ENCODE data around the gene CFAP70. TPM values are rescaled to one million over a fixed set of nuclear protein-coding genes. Genes with fewer than 3 reads are reported as not detected.

The CFAP70 gene
- total RNA-seq, 1 experiment from 2014 or later = 0.24 TPM

- no peaks in the 10 kb centered on the region for H3K9me3 Mint-ChIP-seq
- Histone ChIP-seq H3K14ac (ENCODE audit: insufficient read depth, low read length) (no peak overlapping the region), H3K4ac (ENCODE audit: low read depth, low read length) (no peak overlapping the region), H2AFZ (ENCODE audit: low read length) (no peak overlapping the region), H3K9ac (ENCODE audit: extremely low read depth, insufficient read length, low read length) (no peak overlapping the region), H2BK15ac (ENCODE audit: low read depth, low read length) (no peak overlapping the region), H3K23ac (ENCODE audit: insufficient read length, low read depth, low read length) (no peak overlapping the region), H2BK120ac (ENCODE audit: low read depth, low read length, poor library complexity, severe bottlenecking) (no peak overlapping the region), H3K23me2 (ENCODE audit: insufficient read length, low read depth, low read length, poor library complexity, severe bottlenecking) (no peaks in the 10 kb centered on the region), H4K5ac (ENCODE audit: insufficient read length, low read depth, low read length) (no peak overlapping the region), H3K27me3 (ENCODE audit: insufficient read depth, low read length) (no peaks in the 10 kb centered on the region), H2BK12ac (ENCODE audit: insufficient read length, low read depth, low read length) (no peak overlapping the region), H4K20me1 (ENCODE audit: control insufficient read depth, insufficient read depth, insufficient read length) (no peaks in the 10 kb centered on the region), H3T11ph (ENCODE audit: low read length) (no peak overlapping the region), H2BK20ac (ENCODE audit: low read depth, low read length, poor library complexity, severe bottlenecking) (no peak overlapping the region), H2AK5ac (ENCODE audit: insufficient read length, low read length) (no peak overlapping the region), H3K79me1 (ENCODE audit: insufficient read depth, low read depth, low read length, poor library complexity, severe bottlenecking) (no peaks in the 10 kb centered on the region), H4K8ac (replicated peaks; ENCODE audit: insufficient read length, low read depth, low read length) (no peak overlapping the region), H3K18ac (ENCODE audit: insufficient read length, low read depth, low read length) (no peak overlapping the region), H3K4me1 (ENCODE audit: insufficient read depth, low read length) (no peaks in the 10 kb centered on the region), H3K27ac (ENCODE audit: insufficient read length, low read depth, low read length) (no peak overlapping the region), H3K9me3 (ENCODE audit: control insufficient read depth, low read depth, low read length) (no peaks in the 10 kb centered on the region), H3K4me2 (ENCODE audit: insufficient read depth, insufficient read length, low read length) (no peak overlapping the region), H2BK5ac (ENCODE audit: insufficient read length, low read length) (no peak overlapping the region), H3K56ac (ENCODE audit: insufficient read length, low read depth, low read length) (no peak overlapping the region), H3K79me2 (ENCODE audit: insufficient read depth, low read length) (no peaks in the 10 kb centered on the region), H4K91ac (ENCODE audit: insufficient read length, low read depth, low read length) (no peak overlapping the region)
- H3K4me1 Mint-ChIP-seq = peaks cover 0 to 8% of the 10 kb centered on the region in 2 experiments; a peak in 2 of 4 replicates
- H3K4me3 Mint-ChIP-seq = no peak overlapping the region
- no peaks in the 10 kb centered on the region for H3K27me3 Mint-ChIP-seq (ENCODE audit: low read depth)
- WGBS (ENCODE audit: extremely low coverage, insufficient read length, low lambda C conversion rate) = no CpG with 5 or more reads among the region's 8 CpGs
- H3K36me3 Mint-ChIP-seq (ENCODE audit: insufficient read depth in 1 of 3, low read depth in 3 of 3) = no peaks in the 10 kb centered on the region
- no peak for TF ChIP-seq CTCF (conservative IDR thresholded peaks at IDR 0.05)
- no peak for DNase-seq
- no peak overlapping the region for H3K27ac Mint-ChIP-seq
Observed at GRCh38 chr10:73338801-73339368, 19.8 kb downstream of the CFAP70 start.

All from H9 (cell line).